ENCODE results near the gene RNPEPL1.
A peak's percentile ranks its signal among the peaks of the same experiment; 100 is the strongest.
"Not testable (repeated sequence)": the region's sequence is repeated elsewhere in the genome, so short reads cannot be mapped to it uniquely, and the experiment has no call there.

Gene RNPEPL1

DNA sequence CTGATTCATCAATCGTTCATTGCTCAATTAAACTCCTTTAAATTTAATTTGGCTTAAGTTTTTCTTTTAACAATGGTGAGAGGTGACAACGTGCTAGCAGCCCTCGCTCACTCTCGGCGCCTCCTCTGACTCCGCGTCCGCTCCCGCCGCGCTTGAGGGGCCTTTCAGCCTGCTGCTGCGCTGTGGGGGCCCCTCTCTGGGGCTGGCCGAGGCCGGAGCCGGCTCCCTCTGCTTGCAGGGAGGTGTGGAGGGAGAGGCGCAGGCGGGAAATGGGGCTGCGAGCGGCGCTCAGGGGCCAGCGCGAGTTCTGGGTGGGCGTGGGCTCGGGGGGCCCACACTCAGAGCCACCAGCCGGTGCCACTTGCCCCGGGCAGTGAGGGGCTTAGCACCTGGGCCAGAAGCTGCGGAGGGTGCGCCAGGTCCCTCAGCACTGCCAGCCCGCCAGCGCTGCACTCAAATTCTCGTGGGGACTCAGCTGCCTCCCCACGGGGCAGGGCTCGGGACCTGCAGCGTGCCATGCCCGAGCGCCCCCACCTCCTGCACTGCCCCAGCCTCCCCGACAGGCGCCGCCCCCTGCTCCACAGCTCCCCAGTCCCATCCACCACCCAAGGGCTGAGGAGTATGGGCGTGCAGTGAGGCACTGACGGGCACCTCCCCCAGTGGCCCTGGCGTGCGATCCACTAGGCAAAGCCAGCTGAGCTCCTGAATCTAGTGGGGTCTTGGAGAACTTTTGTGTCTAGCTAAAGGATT is 30.1 kb upstream of the RNPEPL1 start:
- no peak for DNase-seq

DNA sequence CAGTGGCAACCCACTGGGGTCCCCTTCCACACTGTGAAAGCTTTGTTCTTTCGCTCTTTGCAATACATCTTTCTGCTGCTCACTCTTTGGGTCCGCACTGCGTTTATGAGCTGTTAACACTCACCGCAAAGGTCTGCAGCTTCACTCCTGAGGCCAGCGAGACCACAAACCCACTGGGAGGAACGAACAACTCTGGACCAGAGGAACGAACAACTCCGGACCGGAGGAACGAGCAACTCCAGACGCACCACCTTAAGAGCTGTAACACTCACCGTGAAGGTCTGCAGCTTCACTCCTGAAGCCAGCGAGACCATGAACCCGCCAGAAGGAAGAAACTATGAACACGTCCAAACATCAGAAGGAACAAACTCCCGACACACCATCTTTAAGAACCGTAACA is 29.2 kb upstream of the RNPEPL1 start:
- DNase-seq = not testable (repeated sequence)

DNA sequence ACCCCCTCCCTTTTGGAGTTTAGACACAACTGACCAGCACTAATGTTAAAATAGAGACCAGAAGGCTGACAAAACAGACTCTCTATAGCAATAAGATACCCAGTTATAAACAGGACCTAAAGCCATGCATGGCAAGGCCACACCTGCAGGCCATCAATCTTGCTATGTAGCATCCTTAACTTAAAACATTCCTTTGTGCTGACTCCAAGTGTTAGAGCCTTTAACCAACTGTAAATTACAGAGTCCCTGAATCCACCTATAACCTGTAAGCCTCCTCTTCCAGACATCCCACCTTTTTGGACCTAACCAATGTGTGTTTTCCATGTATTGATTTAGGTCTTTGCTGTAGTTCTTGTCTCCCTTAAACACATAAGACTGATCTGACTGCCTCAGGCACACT is 28.4 kb upstream of the RNPEPL1 start:
- no peak for DNase-seq

DNA sequence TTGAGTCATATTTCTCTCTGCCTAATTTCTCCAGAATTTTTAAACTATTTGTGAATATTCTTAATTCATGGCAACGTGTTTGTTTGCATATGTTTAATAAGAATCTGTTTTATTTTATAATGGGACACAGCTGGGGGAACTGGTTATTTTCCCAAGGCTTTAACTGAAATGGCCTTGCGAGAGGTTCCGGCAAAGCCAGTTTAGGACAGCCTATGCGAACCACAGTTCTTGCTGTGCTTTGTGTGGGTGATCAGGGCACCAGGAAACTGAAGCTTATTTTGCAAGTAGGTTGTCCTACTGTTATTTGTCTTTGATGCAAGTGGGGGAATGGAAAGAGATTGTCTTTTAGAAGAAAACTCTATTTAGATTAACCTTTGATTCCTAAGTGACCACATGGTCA is 17.0 kb upstream of the RNPEPL1 start:
- no peak for DNase-seq

DNA sequence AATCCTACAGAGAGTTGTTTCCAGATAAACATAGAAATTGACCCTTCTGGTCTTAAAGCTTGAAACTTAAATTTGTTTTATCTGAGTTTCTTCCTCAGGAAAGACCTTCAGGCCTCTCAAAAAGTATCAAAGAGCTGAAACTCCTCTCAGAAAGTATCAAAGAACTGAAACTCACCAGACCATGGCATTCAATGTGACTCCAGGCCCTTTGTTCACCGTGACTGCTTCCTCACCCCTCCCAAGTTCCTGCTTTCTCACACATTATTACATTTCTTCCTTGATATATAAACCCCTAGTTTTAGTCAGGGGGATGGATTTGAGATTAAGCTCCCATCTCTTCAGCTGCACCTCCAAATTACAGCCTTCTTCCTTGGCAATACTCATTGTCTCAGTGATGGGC is 16.5 kb upstream of the RNPEPL1 start:
- no peak for DNase-seq

DNA sequence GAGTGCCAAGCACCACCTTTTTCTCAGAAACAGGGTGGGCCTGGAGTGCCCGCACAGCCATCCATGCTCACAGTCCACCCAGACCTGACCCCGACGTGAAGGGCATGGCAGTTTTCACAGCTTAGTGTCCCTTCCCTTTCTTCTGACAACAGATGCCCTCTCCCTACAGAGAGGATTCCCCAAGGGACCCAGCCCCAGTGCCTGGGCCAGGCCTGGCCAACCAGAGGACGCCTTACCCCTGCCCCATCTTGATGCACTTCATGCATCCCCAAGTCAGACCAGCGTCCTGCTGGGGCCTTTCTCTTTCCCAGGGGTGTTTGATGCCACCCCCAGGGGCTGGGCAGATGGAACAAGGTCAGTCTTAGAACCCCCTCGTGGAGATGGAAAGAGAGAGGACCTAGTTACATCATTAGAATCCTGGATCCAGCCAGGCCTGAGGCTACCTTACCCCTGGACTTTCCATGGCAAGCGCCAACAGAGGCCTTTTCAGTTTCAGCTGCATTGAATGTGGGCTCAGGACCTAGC is 14.3 kb upstream of the RNPEPL1 start:
- DNase-seq = no peak

DNA sequence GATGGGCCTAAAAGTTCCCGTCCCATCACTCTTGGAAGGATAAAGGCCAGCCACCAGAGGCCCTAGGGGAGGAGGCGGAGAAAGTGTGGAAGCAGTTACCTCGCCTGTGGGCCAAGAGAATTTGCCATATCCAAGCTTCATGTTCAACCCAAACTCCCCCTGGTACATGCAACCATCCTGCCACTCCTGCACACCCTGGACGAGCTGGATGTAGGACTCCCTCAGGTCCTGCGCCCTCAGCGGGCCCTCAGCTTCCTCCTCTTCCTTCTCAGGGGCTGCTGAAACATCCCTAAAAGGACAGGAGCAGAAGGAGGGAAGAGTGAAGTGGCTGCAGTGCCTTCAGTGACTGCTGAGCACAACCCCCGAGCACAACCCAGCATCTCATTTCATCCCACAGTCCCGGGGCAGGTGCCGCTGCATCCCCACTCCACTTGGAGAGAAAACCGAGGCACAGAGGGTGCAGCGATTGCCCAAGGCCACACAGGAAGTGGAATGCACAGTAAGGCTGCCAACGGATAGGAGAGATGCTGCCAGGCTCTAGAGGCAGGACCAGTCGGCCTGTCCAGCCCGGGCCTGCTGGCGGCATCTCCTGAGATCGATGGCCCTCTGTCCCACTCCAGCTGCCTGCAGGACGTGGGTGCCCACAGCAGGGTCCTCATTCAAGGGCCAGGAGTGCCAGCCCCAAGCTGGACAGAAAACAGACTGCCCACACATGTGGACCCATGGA is 13.4 kb upstream of the RNPEPL1 start:
- DNase-seq = no peak

DNA sequence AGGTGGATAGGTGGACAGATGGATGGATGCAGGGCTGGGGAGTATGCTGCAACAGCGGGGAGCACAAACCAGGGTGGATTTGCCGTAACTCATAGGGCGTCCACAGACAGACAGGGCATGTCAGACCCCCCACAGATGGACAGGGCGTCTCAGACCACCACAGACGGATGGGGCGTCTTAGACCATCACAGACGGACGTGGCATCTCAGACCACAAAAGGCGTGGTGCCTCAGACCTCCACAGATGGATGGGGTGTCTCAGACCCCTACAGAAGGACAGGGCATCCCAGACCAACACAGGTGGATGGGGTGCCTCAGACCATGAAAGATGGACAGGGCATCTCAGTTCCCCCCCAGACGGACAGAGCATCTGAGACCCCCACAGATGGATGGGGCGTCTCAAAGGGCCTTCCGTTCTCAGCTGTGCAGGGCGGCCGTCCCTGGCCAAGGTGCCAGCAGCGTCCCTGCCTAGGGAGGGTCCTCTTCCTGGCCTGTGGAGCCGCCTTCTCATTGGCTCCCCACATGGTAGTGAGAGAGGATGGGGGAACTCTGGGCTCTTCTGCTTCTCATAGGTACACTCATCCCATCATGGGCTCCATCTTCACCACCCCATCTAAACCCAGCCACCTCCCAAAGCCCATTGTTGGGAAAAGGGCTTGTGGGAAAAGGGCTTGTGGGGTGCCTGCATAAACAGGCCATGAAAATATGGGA is 12.6 kb upstream of the RNPEPL1 start:
- no peak for DNase-seq

DNA sequence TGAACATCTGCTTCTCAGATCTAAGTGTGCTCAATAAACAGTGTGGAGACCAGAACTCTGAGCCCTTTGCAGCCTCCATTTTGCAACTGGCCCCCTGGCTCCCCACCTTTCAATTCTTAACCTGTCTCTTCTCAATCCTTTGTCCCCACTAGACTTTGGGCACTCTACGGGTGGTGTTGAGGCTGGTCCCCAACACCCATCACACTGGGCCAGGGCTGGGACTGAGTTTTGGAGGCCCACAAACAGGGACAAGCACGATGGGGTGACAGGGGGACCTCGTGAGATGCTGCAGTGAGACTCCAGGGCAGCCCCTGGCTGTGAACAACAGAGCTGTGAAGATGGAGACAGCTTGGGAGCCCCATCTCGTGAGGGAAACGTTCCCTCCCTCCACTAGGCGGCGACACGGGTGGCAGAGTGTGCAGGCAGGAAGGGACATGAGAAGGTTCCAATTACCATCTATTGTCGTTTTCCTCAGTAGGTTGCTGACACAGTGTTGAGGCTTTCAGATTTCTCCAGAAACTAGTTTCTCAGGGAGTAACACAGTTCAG is 11.7 kb upstream of the RNPEPL1 start:
- DNase-seq = peak; percentile 36 to 69 (median 60)

DNA sequence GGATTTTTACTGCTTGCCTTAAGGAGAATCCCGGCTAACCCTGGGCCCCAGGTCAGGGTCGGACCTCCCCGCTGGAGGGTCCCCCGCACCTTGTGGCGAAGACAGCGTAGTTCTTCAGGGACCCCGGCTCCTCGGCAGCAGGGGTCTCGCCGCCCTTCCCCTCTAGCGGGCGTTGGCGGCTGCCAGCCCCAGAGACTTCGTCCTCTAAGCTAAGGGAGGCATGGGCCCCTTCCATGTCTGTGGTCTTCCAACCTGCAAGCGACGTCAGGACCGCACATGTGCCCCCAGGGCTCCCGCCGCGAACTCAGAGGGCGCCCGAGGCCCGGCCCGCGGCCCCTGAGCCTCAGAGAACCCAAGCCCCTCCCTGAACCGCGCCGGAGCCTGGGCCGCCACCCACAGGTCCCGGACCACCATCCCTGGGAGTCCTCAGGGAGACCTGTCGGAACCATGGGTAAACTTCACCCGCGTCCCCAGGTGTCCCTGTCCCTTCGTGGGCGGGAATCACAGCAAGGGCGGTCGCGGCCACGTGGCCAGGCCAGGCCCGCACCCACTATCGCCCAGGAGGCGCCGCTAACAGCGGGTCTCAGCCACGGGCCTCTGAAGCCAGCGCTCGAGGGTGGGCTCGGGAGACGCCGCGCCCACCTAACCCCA is 11.1 kb upstream of the RNPEPL1 start:
- peak in 1 of 5 donors; percentile 14 for DNase-seq

DNA sequence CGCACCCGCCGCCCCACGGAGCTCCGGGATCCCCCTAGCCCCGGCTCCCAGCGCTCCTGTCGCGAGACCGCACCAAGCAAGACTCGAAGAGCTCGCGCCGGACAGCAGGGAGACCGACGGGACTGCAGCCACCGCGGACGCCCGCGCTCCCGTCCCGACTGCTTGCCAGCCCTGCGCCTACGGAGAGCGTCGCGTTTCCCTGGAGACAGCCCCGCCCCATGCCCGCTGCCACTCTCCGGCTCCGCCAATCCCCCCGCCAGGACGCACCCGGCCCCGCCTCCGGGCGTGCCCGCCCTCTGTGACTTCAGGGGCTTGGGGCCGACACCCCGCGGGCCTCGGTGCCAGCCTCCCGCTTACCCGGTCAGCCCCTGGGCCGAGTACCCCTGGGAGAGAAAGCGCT is 10.5 kb upstream of the RNPEPL1 start, which contains the start of gene ANKMY1:
ANKMY1 (minus strand) TSS at position 181 of the 400 bp plus-strand sequence. CDS start 653 bp downstream, outside the sequence.
- DNase-seq = peak; percentile 33 to 58 (median 46)

DNA sequence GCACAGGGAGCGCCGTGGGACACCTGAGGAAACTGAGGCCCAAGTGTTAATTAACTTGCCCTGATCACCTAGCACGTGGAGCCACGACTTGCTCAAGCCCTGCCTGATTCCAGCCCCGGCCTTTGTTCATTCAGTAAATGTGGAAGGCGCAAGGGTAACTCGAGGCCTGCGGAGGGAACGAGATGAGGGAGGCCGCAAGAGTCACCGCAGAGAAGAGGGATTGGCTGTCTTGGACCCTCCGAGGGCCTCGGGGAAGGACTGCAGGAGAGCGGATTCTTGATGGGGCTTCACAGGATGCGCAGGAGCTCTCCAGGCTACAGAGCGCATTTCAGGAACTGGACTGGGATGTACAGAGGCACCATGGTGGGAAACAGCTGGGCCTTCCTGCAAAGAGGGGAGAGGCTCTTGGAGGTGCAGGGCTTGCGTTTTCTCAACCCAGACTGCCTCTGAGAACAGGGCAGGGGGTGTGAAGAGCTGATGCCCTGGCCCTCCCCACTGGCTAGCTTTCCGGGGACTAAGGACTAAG is 10.0 kb upstream of the RNPEPL1 start:
- no peak for DNase-seq

DNA sequence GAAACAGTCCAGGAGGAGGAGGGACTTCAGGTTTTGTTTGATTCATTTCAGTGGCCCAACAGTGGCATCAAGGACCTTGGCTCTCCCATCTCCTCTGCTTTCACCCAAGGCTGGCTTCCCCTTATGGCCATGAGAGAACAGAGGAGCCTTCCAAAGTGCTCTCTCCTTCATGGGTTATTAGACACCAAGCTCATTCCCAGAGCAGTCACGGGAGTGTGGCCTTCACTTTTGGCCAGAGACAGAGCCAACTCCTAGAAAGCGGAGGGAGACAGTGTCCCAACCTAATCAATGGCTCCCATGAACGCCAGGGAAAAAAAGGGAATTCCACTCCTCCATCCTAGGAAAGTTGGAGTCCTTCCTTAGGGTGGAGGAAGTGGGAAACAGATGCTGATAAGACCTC is 9.0 kb upstream of the RNPEPL1 start:
- no peak for DNase-seq

DNA sequence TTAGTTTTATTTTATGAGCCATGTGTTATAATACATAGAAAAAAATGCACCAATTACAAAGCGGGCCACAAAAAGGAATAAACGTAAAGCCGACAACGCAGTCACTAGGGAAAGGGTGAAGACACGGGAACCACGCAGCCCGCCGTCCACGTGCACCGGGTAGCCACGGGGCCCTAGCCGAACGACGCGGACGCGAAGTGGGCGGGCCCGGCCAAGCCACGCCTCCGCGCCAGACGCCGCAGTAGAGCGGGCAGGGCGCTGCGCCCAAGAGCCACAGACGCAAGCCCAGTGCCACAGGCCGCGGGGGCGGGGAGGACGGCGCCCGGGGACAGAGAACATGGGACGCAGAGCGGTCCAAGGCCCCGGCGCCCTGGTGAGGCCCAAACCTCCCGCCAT is 8.2 kb upstream of the RNPEPL1 start, which contains the start of gene DUSP28:
DUSP28 (plus strand) TSS at position 274 of the 396 bp plus-strand sequence. CDS start 328 bp downstream, outside the sequence.
- peak; percentile 79 to 93 (median 86) for DNase-seq

DNA sequence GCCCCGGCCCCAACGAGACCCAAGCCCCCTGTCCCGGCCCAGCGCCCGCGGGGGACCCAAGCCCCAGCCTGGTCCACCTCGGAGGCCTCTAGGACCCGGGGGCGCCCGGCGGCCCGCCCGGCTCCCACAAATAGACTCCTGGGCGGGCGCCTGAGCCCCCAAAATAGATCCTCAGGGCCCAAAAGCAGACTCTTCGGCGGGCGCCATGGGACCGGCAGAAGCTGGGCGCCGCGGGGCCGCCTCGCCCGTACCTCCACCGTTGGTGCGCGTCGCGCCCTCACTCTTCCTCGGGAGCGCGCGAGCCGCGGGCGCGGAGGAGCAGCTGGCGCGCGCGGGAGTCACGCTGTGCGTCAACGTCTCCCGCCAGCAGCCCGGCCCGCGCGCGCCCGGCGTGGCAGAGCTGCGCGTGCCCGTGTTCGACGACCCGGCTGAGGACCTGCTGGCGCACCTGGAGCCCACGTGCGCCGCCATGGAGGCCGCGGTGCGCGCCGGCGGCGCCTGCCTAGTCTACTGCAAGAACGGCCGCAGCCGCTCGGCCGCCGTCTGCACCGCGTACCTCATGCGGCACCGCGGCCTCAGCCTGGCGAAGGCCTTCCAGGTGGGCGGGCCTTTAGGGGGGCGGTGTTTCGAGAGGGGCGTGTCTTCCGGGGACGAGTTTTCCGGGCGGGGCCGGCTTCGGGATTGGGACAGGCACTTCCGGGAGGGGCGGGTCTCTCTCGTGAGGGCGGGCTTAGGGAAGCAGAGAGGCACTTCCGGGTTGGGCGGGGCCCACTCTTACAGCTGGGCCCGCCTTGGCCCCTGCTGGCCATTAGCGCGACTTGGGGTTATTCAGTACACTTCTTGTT is 7.6 kb upstream of the RNPEPL1 start:
- peak; percentile 97 to 100 (median 99) for DNase-seq

DNA sequence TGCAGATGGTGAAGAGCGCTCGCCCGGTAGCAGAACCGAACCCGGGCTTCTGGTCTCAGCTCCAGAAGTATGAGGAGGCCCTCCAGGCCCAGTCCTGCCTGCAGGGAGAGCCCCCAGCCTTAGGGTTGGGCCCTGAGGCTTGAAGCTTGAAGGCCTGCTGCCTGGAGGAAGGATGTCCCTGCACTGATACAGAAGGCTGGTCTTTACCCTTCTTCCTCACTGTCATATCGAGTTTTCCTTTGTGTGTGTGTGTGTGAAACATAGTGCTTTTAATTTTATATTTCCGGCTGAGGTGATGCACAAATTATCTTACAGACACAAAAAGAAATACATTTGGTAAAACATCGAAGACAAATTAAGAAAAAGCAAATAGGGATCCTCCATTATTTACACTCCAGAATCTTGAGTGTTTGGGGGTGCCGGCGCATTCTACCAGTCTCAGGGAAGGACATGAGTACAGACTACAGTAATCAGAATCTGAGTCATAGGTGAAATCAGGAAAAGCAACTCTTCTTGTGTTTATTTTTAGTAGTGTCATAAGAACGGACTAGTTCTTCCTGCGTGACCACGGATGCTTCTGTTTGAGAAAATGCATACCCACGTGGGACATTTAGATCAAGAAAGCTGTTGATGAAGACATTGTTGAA is 6.8 kb upstream of the RNPEPL1 start:
- peak in 1 of 5 donors; percentile 68 for DNase-seq

DNA sequence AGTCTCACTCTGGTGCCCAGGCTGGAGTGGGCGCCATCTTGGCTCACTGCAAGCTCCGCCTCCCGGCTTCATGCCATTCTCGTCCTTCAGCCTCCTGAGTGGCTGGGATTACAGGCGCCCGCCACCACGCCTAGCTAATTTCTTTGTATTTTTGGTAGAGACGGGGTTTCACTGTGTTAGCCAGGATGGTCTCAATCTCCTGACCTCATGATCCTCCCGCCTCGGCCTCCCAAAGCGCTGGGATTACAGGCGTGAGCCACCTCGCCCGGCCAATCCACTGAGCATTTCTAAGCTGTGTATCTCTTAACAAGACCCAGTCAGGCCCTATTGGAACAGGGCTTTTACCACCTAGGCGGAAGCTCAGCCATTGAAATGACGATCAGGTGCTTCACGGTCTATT is 5.1 kb upstream of the RNPEPL1 start:
- not testable (repeated sequence) for DNase-seq

DNA sequence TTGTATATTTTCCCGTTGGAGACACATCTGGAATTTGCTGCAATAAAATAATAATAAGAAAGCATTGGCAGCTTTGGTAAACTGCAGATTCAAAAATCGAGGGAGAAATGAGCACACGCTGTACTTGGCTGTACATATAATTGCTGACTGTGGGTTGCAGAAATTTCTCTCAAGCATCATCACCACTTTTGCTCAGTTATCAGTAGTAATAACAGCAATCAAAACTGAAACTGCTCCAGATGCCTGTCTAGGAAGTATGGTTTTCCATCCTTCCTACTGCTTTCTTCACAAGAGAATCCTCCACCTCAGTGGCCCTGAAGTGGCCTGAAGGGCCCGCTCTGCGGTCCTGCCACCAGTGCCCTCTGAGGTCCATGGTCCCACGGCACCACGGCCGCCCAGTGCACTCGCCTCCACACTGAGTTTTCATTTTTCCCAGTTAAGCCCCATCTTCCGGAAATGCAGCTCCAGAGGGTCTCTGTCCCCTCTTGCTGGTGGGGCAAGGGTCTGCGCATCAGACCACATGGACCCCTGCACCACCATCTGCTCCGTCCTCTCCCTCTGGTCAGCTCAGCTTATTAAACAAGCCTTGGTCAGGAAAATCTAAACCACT is 4.2 kb upstream of the RNPEPL1 start:
- DNase-seq = no peak

DNA sequence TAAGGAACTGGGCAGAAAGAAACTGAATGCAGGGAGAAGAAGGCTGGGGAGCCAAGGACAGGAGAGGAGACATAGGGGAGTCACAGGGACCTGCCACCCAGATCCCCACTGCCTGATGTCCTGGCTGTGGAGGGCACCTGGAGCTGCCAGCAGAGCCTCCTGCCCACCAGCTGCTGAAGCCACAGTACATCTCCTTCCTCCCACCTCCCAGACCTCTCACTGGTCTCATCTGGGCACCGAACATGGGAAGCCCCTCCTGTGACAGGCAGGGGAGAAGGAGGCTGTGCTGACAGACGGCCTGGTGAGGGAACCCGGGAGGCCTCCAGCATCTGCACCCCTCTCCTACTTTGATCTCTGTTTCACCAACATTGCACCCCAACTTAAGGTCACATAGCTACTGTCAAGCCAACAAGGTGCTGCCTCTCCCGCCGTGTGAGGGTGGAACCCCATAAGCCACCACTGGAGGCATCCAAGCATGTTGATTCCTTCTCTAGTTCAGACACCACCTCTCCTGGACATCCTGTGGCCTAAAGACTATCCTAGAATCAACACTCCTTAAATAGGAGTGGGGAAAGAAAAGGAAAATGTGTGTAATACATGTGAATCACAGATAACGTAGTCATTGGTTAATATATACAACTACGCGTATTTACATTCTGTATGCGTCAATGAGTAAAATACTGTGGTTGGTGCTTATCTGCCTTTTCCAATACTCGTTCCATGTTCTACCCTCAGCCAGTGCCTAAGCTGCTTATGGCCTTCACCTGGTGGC is 3.5 kb upstream of the RNPEPL1 start:
- peak in 1 of 5 donors; percentile 57 for DNase-seq

Measured in T-helper 1 cell (primary cell).